Upper lobe of left lung (tissue), 4 donors: ENCODE measurements around the gene NR4A2.

ENCODE experiments used
- CTCF ChIP-seq, 6 experiments: fragments of 450-650 bp in 4 of 6; fragments of 200-600 bp in 2 of 6; sonication (generic) in 2 of 6; IDR thresholded peaks; one replicate each; pipeline ENCODE4 v1.5.1; 2016 to 2019; ENCODE audit warnings: antibody characterized with exemption in 6 of 6
- POLR2A ChIP-seq, 4 donors: fragments of 450-650 bp; IDR thresholded peaks; one replicate each; pipeline ENCODE4 v1.5.1; 2016 to 2017; ENCODE audit warnings: antibody characterized with exemption in 4 of 4, mild to moderate bottlenecking in 2 of 4

GRCh38 chr2:156309917-156310316 is 22.6 kb downstream of the NR4A2 start:
- TF ChIP-seq CTCF (IDR thresholded peaks at IDR 0.05) (no peak), POLR2A (IDR thresholded peaks at IDR 0.05) (no peak)
